HG02588 (cell line): ENCODE measurements around the gene LAMC1.

Source experiments
- ATAC-seq: cut with Tn5 transposase; IDR thresholded peaks from one replicate; pipeline ENCODE4 v1.9.1; 2021; ENCODE audit warnings: mild to moderate bottlenecking, moderate library complexity; ENCODE audit not compliant: unreplicated experiment

LAMC1 gene

DNA sequence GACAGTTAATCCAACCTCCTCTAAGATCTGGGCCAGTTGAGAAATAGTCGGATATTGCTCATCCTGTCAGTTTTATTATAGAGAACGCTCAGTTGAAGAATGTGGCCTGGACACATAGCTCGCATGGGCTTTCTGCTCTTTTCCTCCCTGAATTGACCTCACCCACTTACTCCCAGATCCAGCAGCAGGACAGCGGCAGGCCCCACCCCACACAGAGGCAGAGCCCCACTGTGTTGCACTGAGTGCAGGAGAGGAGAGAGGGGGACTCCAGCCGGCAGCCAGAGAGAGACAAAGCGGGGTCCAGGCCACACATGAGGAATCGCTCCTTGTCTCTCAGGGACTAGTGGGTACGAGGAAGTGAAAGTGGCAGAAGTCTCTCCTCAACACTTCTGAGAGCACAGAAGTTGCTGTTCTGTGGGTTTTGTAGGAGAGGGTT lies 78.6 kb downstream of the LAMC1 start:
- no peak for ATAC-seq

DNA sequence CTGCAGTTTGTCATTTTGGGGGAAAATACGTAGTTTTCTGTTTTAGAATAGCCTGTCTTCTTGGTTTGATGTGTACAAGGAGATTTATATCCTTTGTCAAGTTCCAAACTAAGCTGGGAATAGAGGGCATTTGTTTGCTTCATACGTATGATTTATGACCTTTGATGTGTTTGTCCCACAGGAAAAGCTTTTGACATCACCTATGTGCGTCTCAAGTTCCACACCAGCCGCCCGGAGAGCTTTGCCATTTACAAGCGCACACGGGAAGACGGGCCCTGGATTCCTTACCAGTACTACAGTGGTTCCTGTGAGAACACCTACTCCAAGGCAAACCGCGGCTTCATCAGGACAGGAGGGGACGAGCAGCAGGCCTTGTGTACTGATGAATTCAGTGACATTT lies 79.9 kb downstream of the LAMC1 start:
- no peak for ATAC-seq

DNA sequence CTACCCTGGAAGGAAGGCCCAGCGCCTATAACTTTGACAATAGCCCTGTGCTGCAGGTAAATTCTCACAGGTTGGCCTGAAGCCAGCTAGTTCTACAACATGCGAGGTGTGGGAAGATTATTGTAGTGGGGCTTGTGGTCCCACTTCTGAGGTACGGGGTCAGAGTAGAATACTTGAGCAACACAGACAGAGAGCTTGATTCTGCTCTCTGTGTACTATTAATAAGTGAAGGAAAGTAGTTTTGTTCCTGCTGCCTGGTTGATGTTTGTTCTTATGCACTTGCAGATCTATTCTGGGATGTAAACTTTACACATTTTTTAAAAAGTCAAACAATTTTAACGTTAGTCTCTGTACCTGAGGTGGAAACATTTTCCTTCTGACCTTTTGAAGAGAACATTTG lies 80.4 kb downstream of the LAMC1 start:
- no peak for ATAC-seq

DNA sequence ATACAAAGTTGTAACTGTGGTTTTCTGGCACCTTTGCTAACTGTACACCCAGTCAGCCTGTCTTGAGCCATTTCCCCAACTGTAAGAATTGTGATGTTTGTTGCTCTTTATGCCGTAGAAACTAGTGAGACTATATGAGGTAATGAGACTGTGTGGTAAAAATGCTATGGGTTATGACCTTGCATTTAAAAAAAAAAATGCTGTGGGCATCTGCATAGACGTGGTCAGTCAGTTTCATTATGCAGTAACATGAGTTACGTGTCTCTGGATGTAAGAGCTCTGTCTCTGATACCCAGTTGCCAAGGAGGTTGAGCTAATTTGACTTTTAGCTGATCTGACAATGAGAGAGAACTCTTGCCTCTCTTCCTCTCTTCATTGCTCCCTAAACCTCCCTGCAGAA lies 82.2 kb downstream of the LAMC1 start:
- no peak for ATAC-seq

DNA sequence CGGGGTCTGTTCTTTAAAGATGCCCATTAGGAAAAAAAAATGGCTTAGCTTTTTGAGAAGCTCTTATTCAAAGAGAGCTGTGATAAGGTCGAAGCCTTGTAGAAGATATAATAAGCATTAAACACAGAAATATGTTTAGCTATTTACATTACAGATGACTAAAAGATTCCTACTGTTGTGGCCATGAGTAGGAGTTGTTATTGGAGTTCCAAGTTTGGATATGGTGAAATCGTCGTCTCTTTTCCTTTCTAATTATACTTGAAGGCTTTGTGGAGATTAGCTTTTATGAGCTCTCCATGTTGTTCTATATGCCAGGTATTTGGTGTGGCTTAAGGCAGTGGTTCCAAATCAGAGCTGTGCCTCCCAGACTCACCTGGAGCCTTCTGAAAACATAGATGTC lies 82.9 kb downstream of the LAMC1 start:
- no peak for ATAC-seq

DNA sequence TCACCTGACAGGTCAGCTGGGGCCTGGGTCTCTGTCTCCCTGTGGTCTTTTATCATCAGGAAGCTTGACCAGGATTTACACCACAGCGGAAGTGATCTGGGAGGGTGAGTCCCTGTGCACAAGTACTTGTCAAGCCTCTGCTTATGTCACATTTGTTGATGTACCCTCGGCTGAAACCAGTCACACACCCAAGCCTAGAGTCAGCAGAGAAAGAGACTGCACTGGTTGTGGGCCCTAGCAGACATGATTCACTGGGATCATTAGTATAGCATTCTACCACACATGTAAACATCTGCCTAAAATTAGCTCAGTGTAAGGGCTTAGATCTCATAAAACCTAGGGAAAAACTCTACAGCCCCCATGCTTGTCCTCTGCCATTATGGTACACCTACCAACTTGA lies 83.5 kb downstream of the LAMC1 start:
- ATAC-seq: no peak

DNA sequence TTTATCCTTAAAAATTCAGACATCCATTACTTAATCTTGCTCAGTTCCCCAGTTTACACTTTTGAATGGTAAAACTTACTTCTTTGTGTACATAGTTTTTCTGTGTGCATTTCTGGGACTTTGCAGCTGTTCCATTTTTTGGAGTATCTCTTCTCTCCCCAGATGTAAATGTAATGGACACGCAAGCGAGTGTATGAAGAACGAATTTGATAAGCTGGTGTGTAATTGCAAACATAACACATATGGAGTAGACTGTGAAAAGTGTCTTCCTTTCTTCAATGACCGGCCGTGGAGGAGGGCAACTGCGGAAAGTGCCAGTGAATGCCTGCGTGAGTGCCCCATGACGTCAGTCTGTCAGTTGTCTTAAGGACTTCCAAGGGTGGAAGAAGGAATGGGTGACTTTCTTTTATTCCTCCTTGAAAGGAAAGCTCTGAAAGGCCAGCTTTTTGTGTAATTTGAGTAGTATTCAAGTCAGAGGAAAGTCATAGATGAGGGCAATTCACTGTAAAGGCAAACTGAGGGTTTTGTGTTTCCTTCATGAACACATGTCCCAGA lies 87.2 kb downstream of the LAMC1 start:
- ATAC-seq: no peak

DNA sequence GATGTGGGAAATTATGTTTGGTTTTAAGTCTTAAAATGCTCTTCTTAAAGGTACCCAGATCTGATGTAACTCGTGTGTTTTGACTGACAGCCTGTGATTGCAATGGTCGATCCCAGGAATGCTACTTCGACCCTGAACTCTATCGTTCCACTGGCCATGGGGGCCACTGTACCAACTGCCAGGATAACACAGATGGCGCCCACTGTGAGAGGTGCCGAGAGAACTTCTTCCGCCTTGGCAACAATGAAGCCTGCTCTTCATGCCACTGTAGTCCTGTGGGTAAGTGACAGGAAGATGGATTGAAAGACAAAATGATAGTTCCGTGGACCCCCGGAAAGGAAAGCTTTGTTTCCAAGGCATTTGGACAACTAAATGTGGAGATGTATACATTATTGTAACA lies 91.2 kb downstream of the LAMC1 start:
- ATAC-seq: no peak

DNA sequence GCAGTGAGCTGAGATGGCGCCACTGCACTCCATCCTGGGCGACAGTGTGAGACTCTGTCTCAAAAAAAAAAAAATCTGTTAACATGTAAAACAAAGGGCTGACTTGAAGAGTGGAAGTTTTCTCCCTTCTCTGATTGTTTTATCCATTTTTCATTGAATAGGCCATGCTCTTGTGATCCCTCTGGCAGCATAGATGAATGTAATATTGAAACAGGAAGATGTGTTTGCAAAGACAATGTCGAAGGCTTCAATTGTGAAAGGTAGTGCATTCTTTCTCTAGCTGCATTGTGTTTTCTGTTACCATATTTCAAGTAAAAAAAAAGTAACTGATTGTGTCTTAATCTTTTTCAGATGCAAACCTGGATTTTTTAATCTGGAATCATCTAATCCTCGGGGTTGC lies 93.2 kb downstream of the LAMC1 start:
- ATAC-seq: no peak

DNA sequence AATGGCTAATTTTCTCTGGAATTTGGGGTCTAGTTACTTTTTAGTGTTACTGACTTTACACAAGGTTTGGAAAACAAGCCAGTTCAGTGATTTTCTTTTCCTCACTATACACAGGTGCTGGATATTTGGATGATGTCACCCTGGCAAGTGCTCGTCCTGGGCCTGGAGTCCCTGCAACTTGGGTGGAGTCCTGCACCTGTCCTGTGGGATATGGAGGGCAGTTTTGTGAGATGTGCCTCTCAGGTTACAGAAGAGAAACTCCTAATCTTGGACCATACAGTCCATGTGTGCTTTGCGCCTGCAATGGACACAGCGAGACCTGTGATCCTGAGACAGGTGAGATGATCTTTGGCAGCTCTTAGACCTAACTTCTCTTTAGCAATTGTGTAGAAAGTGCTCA lies 98.4 kb downstream of the LAMC1 start:
- ATAC-seq: no peak

DNA sequence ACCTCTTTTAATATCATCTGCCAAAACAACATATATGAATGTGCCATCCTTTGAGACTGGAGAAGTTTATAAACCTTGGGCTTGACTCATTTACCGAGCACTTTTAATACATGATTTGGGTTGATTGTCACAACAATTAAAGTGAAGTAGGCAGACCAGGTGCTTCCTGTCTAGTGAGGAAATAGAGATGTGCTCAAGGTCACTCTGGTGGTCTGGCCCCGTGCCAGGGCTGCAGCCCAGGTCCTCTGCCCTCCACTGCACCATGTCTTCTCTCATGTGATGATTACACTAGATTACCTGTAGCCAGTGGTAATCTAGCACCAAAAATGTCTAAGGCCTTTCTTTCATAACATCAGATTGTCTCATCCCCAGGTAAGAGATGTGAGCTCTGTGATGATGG lies 101.0 kb downstream of the LAMC1 start:
- ATAC-seq: no peak

DNA sequence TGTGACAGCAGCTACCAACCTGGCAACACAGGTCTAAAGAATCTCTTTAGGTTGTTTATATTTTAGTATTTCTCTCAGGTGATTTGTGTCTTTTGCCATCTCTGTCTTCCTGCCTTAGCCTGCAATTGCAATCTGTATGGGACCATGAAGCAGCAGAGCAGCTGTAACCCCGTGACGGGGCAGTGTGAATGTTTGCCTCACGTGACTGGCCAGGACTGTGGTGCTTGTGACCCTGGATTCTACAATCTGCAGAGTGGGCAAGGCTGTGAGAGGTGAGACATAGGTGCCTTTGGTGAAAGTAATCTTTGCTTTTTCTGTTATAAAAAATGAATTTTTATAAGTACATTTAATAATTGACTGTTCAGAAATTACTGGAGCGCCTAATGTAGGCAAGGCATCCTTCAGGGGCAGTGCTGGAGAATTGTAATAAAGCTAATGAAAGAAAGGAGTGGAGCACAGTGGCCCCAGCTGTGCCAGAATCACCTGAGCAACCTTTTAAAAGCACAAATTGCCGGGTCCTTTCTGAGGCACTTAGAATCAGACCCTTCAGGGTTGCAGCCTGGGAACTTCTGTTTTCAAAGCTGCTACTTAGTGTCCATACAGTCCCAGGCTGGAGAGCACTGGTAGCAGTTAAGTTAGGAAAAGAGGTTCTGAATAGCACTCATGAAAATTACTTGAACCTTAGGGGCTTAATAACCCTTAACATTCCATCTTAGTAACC lies 102.2 kb downstream of the LAMC1 start:
- ATAC-seq: no peak

DNA sequence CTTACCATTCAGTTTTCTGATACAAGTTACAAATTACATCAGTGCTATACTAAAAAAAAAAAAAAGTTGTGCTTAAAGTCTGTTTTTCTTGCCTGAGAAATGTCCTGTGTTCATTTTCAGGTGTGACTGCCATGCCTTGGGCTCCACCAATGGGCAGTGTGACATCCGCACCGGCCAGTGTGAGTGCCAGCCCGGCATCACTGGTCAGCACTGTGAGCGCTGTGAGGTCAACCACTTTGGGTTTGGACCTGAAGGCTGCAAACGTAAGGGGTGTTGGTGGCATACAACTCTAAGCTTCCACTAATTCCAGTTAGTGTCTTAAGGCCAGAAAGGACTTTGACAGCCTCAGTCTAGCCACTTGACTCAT lies 102.8 kb downstream of the LAMC1 start:
- ATAC-seq: no peak

DNA sequence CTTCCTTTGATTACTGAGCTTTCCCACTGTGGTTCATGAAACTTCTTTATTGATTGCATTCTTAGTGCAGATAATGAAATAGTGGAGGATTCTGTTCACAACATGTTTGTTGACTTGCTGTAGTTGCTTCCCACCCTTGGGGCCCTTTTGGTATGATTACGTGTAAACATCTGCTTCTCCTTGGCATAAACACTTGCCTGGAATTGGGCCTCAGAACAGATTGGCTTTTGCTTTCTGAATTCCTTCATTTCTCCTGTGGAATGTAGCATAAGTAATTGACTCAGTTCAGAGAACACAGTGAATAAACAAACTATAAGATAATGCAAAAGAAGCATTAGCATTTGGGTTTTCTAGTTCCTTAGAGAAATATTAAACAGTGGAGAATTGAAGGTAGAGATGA lies 103.3 kb downstream of the LAMC1 start:
- ATAC-seq: no peak

DNA sequence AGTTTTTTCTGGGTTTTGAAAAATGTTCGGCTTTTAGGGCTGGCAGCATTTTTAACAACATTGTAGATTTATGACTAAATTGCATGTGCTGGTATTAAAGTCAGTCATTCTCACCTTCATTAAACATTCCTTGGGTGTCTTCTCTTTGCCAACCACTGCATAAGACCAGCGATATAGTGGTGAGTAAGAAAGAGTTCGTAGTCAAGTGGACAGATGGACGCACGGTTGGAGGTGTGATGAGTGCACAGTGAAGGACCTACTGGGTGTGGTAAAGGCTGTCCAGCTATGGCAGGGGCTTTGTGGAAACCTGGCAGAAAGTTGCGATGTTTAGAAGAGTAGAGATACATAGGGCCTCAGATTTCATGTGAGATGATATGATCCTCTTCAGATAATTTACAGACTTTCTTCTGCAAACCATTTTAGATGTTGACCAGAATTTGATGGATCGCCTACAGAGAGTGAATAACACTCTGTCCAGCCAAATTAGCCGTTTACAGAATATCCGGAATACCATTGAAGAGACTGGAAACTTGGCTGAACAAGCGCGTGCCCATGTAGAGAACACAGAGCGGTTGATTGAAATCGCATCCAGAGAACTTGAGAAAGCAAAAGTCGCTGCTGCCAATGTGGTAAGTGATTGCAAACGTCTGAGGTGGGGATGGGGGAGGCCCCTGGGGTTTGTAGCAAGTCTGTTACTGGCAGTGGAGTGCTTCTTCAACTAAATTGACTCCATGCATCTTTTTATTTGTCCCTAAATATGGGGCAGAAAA lies 106.9 kb downstream of the LAMC1 start:
- no peak for ATAC-seq

DNA sequence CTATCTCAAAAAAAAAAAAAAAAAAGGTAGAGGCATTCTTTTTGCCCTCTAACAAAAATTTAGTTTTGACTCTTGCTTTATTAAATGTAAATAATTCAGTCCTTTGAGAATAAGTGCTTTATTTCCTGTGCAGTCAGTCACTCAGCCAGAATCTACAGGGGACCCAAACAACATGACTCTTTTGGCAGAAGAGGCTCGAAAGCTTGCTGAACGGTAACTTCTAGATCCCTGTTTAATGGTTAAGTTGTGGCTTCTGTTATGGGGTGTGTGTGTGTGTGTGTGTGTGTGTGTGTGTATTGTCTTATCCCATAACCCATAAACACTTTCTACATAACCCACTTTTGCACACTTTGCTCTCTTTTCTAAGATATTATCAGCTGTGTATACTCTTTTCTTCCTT lies 107.9 kb downstream of the LAMC1 start:
- no peak for ATAC-seq

DNA sequence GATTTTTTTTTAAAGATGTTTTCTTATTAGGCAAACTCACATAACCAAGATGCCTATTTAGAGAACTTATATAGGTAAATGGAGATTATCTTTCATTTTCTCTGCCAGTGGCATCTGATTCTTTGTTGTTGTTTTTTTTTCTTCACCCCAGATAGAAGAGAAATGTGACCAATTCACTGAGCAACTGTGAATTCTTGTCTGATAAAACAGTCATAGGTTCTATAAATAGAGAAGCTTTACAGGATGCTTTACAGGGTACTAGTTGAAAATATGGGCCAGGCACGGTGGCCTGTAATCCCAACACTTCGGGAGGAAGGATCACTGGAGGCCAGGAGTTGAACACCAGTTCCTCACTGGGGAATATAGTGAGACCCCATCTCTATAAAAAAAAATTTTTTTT lies 112.1 kb downstream of the LAMC1 start:
- no peak for ATAC-seq

DNA sequence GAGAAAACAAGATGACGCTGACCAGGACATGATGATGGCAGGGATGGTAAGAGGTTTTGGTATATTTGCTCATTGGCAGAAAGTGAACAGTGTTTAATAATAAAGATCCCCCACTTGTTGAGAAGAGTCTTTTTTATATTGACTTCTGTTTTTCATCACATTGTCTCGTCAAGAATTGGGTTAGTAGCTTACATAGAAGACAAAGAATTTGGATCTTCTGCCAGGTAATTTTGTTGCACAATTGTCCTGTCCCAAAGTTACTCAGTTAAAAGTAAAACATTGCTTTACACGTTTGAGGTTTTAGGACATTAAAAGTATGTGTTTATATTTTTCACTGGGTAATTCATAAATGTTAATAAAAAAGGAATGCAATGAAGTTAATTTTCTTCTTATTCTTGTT lies 114.6 kb downstream of the LAMC1 start:
- ATAC-seq: no peak

DNA sequence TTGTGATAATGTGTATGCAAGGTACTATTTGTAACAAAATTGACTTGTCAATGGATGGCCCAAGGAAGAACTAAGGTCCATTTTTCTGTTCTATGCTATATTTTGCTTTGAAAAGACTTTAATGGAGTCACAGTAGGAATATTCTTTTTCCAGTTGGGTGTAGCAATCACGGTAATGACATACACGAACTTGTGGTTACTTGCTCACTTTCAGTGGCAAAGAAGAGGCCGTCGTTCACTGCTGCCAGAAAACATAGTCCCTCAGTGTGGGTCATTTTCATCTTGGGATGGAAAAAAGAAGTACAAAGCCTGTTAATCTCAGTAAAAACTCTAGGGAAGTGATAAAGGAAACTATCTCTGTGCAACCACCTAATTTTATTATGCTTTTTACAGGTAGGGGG lies 115.1 kb downstream of the LAMC1 start:
- ATAC-seq: no peak

DNA sequence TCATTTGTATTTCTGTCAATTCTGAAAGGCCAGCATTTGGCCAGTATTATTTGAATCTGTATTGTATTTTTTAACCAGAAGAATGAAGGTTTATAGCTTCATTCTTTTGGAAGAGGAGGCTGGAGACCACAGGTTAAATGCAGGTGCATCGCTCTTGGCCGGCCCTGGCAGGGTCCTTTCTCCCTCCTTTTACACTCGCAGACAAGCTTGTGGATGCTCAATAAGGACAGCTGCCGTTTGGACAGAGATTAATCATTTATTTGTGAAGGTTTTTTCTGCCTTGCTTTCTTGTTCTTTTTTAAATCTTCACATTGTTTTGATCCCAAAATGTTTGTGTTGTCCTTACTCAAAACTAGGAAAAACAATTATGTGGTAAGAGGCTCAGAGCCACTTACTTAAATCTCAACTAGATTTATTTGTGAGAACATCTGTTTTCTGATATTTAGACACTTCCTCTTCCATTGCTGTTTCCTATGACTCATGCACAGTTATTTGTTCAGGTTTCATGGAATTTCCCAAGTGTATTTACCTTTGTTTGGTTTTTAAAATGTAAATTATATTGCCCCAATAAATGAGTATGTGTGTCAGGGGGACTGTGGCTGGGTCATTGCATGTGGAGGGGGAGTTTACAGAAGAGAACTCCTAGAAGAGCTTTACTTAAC lies 116.2 kb downstream of the LAMC1 start:
- ATAC-seq: no peak

DNA sequence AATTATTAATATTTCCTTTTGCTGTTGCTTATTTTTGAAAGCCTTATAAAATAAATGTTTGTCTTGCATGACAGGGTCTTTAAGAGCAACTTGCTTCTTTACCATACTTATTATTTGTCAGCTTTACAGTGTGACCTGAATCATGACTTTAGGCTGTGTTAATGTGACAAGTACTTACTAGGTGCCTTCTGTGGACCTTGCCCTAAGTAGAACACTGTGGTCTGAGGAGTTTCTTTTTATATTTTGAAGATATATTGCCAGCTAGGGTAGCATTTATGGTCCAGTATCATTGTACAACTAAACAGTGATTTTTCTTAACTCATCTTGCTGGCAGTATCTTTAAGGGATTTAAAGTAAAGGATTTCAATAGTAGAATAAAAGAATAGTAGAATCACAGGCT lies 117.4 kb downstream of the LAMC1 start:
- no peak for ATAC-seq

DNA sequence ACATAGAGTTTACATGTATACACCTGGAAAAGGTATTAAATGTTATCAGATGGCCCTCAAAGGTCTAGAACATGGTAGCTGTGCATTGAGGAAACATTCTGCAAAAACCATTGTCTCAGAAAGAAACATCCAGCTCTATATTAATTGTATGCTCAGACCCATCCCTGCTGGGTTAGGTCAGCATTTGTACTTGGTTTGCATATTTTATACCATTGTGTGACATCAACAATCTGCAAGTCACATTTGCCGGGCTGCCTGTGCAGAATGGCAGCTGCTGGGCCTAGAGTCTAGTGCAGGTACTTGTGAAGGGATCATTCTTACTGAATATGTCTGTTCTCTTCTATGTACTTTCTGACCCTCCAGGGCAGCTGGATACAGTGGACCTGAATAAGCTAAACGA lies 119.0 kb downstream of the LAMC1 start:
- no peak for ATAC-seq
